ENCODE results near the gene DTNBP1.

The DTNBP1 gene

GRCh38 chr6:15531973-15532372 lies 130.9 kb downstream of the DTNBP1 start:
- DNase-seq (ENCODE audit: low read depth), result no peak

- no peak for DNase-seq (ENCODE audit: low read depth)
Measured at GRCh38 chr6:15530411-15530810, 132.4 kb downstream of the DTNBP1 start.

GRCh38 chr6:15528870-15529269 lies 134.0 kb downstream of the DTNBP1 start:
- no peak for DNase-seq (ENCODE audit: low read depth)

DNA sequence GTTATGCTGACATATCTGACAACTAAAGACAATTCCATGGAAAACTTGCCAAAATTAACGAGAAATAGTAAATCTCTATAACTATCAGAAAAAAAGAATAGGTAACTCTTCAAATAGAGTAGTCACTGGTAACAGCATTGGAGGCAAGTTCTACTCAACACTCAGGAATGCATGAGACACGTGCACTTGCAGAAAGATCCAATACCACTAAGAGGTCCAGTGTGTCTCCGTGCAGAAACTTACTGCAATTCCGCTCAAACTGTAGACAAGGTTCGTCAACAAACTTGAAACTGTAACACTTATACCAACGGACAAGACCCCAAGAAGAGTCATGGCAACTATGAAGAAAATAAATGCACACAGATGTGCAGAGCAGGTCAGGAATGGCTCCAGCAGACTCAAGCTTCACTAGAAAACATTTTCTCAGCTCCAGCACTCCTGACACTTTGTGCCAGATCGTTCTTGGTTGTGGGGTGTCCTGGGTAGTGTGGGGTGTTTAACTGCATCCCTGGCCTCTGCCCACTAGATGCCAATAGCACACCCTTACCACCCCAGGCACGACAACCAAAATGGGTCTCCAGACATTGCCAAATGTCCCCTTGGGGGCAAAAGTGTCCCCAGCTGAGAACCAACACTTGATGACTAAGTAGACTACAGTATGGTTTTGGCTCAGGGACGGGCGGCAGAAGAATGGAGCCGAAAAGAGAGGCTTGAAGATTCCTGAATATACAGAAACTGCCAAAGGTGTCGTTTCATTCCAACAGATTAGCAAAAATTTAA lies 134.8 kb downstream of the DTNBP1 start:
- DNase-seq (ENCODE audit: low read depth), result no peak

- DNase-seq (ENCODE audit: low read depth), result no peak
Measured at GRCh38 chr6:15526212-15526701, 136.6 kb downstream of the DTNBP1 start.

- no peak for DNase-seq (ENCODE audit: low read depth)
Measured at GRCh38 chr6:15524861-15525401, 137.9 kb downstream of the DTNBP1 start.

- no peak for DNase-seq (ENCODE audit: low read depth)
Measured at GRCh38 chr6:15523679-15524630, 138.9 kb downstream of the DTNBP1 start.

GRCh38 chr6:15522856-15523529 lies 139.8 kb downstream of the DTNBP1 start:
- no peak for DNase-seq (ENCODE audit: low read depth)

DNA sequence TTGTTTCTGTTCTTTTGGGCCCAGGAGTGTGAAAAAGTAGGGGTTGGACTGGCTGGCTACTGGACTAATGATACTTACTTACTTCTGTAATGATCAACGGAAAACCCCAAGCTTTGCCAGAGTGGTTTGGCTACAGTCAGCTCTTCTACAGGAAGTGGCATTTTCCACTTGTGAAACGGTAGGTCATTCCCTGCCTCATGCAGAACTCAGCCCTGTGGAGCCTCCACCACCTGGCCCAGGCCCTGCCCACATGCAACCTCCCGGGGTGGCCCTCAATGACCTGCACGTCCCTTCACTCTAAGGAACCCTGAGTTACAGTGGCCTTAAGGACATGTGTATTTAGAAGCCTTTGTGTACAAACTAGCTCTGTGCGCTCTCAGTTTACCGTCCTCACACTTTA lies 140.4 kb downstream of the DTNBP1 start:
- DNase-seq (ENCODE audit: low read depth), result no peak

DNA sequence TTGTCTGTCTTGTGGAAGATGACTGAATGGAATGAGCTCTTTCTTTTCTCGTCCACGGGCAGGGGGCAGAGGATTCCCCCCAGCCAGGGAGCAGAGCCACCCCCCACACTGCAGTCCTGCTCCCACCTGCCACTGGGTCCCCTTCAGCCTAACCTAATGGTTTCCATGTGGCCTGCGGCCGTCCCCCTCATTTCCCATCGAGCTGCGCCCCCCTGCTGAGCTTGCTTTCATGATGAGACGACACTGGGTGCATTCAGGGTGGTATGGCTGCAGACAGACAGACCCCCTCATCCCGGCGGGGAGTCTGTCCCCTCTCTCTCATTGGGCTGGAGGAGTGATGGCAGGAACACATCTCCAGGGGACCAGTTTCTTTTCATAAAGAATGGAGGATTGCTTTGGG lies 140.8 kb downstream of the DTNBP1 start:
- DNase-seq (ENCODE audit: low read depth), result no peak

GRCh38 chr6:15521582-15521981 lies 141.2 kb downstream of the DTNBP1 start:
- no peak for DNase-seq (ENCODE audit: low read depth)

DNA sequence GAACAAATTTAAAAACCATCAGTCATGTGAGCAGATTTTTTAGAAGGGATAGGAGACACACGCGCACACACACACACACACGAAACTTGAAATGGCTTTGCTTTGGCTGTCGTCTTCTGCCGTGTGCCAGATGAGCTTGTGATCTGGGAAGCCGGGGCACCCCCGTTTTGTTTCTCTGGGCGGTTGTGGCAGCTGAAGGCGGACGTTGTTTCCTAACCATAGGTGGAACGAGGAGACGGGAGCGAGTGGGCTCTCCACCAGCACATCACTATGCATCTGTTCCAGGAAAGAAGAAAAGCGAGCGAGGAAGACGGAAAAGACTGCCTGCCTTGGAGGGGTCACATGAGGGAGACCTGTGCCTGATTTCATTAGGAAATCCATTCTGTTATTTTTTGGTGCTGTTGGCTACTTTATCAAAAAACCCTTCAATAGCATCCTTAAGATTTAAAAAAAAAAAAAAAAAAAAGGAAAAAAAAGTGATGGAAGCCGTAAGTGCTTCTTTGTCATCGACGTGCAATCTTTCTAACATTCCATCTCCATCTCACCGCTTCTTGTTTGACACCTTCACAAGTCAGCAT lies 142.1 kb downstream of the DTNBP1 start:
- no peak for DNase-seq (ENCODE audit: low read depth)

- DNase-seq (ENCODE audit: low read depth), result no peak
Measured at GRCh38 chr6:15519681-15520080, 143.1 kb downstream of the DTNBP1 start.

GRCh38 chr6:15518878-15519277 lies 143.9 kb downstream of the DTNBP1 start:
- DNase-seq (ENCODE audit: low read depth), result no peak

DNA sequence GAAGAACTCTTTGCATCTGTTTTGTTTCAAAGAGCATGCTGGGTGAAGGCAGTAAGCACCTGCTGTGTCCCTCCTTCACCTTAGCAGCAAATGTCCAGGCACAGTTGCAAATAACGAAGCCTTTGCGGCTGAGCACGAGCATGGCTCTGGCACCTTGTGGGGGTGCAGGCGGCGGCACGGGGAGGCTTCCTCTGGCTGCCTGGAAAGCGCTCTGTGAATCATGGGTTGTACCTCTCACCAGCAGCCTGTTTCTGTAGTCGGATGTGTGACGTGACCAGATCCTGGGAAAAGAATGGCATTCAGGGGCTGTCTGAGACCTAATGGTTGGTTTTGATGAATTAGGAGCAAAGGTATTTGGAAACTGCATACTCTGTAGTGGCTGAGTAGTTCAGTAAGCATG lies 144.8 kb downstream of the DTNBP1 start:
- no peak for DNase-seq (ENCODE audit: low read depth)

GRCh38 chr6:15517600-15517999 lies 145.2 kb downstream of the DTNBP1 start:
- DNase-seq (ENCODE audit: low read depth), result no peak

DNA sequence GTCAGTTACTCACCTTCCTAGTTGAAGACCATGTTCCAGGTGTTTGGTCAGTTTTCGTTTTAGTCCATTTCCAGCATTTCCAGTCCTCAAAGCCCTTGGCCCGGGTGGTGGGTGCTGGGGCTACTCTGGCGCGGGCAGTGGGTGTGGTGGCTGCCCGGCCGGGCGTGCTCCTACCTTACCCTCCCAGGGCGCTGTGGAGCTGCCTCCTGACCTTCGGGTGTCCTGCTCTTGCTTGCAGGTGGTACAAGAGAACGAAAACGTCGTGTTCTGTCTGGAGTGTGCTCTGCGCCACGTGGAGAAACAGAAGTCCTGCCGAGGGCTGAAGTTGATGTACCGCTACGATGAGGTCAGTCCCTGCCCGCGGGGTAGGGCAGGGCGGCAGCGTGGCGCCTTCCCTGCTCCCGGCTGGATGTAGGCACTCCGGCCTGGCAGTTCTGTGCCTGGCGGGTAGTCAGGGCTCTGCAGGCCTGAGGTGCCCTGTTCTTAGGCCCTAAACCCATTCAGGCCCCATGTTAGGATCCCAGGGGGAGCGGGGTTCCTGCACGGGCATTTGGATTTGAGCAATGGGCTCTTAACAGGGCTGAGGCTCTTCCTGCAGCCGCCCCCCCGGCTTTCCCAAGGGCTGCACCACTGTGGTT lies 145.8 kb downstream of the DTNBP1 start:
- DNase-seq (ENCODE audit: low read depth), result no peak

DNA sequence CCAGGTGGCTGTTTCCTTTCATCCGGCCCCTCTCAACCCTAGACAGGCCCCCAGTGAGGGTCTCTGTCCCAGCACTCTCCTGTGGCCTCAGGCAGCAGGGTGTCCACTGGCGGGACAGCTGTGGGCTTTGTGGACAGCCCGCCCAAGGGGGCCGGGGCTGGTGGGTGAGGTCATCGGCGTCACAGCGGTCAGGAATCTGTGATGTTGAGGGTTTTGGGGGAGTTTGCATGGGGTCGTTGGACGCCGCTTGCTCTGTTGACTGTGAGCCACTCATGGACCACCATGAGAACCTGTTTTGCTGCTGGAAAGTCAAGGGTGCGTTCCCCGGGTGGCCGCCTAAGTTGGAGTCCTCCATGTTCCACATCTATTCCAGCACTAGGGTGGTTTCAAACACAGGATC lies 146.4 kb downstream of the DTNBP1 start:
- no peak for DNase-seq (ENCODE audit: low read depth)

- no peak for DNase-seq (ENCODE audit: low read depth)
Measured at GRCh38 chr6:15515660-15516375, 147.0 kb downstream of the DTNBP1 start.

- DNase-seq (ENCODE audit: low read depth), result no peak
Measured at GRCh38 chr6:15515226-15515625, 147.6 kb downstream of the DTNBP1 start.

All from activated T-cell treated with anti-CD3 and anti-CD28 coated beads for 24 hours (primary cell).